Measurements from ENCODE around the gene SHOC2. TPM values are rescaled to one million over a fixed set of nuclear protein-coding genes. Genes with fewer than 3 reads are reported as not detected.

SHOC2 gene
- total and polyA plus RNA-seq, 2 donors from 2014 or later = 18.0 to 66.8 TPM

DNA sequence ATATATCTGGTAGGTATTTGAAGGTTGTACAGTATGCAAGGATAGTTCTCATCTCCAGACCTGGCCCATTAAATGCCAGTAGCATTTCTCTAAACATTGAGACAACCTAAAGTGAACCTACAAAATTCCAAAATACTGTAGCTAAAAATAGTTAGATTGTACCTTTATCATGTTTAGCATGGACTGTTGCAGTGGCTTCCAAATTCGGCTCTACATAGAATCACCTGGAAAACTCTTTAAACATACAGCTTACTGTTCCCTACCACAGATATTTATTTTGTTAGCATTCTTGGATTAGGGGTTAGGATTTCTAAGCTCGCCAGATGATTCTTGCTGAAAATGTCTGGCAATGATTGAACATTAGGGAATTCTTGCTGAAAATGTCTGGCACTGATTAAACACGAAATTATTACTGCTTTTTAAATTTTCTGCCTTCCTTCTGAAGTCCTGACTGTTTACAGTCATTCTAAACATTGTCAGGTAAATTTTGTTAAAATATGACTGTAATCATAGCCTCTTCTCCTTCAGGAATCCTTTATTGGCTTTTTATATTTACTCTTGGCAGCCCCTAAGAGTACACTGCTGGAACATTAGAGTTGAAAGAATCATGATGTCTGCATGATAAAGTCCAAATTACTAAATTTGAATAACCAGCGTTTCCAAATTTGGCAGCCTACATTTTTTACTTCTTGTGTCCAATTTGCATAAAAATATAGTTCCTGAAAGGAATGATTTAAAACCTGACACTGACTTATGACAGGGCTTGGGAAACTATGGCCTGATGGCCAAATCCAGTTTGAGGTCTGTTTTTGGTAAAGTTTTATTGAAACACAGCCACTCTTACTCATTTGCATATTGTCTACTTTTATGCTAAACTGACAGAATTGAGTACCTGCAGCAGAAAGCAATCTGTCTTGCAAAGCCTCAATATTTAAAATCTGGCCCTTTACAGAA, 40.3 kb downstream of the SHOC2 start:
- Histone ChIP-seq H3K4me1 (ENCODE audit: control insufficient read depth in 2 of 3, insufficient read depth in 2 of 3, low read depth in 1 of 3, low read length in 3 of 3) (peaks cover 0 to 11% (median 3%) of the 10 kb centered on the region in 3 donors), H3K4me3 (ENCODE audit: low read length in 3 of 3) (no peak overlapping the region), H3K27me3 (ENCODE audit: control insufficient read depth, insufficient read depth, low read length) (no peaks in the 10 kb centered on the region), H3K36me3 (ENCODE audit: control insufficient read depth in 2 of 3, insufficient read depth in 3 of 3, low read length in 3 of 3) (no peaks in the 10 kb centered on the region), H3K9me3 (ENCODE audit: control insufficient read depth in 2 of 3, insufficient read depth in 1 of 3, low read length in 3 of 3) (no peaks in the 10 kb centered on the region), H3K9ac (ENCODE audit: low read length in 3 of 3) (no peak overlapping the region), H3K27ac (ENCODE audit: low read depth in 2 of 2, low read length in 2 of 2) (no peak overlapping the region)
- no peak for FAIRE-seq
- intact Hi-C loops (cut with DNase I) = no loop called here
- DNase-seq = no peak
- TF ChIP-seq, protein P1, sequence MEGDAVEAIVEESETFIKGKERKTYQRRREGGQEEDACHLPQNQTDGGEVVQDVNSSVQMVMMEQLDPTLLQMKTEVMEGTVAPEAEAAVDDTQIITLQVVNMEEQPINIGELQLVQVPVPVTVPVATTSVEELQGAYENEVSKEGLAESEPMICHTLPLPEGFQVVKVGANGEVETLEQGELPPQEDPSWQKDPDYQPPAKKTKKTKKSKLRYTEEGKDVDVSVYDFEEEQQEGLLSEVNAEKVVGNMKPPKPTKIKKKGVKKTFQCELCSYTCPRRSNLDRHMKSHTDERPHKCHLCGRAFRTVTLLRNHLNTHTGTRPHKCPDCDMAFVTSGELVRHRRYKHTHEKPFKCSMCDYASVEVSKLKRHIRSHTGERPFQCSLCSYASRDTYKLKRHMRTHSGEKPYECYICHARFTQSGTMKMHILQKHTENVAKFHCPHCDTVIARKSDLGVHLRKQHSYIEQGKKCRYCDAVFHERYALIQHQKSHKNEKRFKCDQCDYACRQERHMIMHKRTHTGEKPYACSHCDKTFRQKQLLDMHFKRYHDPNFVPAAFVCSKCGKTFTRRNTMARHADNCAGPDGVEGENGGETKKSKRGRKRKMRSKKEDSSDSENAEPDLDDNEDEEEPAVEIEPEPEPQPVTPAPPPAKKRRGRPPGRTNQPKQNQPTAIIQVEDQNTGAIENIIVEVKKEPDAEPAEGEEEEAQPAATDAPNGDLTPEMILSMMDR (IDR thresholded peaks at IDR 0.05; ENCODE audit: borderline replicate concordance, extremely low read depth, insufficient read depth) = no peak

DNA sequence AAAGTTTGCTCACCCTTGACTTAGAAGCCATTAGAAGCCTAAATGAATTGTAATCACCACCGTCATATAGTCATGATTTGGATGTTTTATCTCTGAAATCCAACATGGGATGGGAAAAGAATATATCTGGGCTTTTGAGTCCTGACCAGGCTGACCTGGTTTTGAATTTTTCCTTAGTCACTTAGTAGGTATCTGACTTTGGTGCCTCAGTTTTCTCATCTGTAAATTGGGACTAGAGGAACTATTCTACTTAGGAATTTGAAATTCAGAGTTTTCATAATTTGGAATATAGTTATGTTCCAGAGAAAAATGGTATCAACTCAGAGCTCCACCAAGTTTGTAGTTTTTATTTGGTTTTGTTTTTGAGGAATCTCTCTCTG, 40.9 kb downstream of the SHOC2 start:
- Histone ChIP-seq H3K27me3 (ENCODE audit: control insufficient read depth, insufficient read depth, low read length) (no peaks in the 10 kb centered on the region), H3K27ac (ENCODE audit: low read depth in 2 of 2, low read length in 2 of 2) (no peak overlapping the region), H3K9me3 (ENCODE audit: control insufficient read depth in 2 of 3, insufficient read depth in 1 of 3, low read length in 3 of 3) (no peaks in the 10 kb centered on the region), H3K9ac (ENCODE audit: low read length in 3 of 3) (no peak overlapping the region), H3K4me3 (ENCODE audit: low read length in 3 of 3) (no peak overlapping the region), H3K4me1 (ENCODE audit: control insufficient read depth in 2 of 3, insufficient read depth in 2 of 3, low read depth in 1 of 3, low read length in 3 of 3) (peaks cover 0 to 11% (median 3%) of the 10 kb centered on the region in 3 donors), H3K36me3 (ENCODE audit: control insufficient read depth in 2 of 3, insufficient read depth in 3 of 3, low read length in 3 of 3) (no peaks in the 10 kb centered on the region)
- no peak for FAIRE-seq
- DNase-seq = no peak
- intact Hi-C loops (cut with DNase I) = no loop called here
- TF ChIP-seq, protein P1 (IDR thresholded peaks at IDR 0.05; ENCODE audit: borderline replicate concordance, extremely low read depth, insufficient read depth) = no peak

DNA sequence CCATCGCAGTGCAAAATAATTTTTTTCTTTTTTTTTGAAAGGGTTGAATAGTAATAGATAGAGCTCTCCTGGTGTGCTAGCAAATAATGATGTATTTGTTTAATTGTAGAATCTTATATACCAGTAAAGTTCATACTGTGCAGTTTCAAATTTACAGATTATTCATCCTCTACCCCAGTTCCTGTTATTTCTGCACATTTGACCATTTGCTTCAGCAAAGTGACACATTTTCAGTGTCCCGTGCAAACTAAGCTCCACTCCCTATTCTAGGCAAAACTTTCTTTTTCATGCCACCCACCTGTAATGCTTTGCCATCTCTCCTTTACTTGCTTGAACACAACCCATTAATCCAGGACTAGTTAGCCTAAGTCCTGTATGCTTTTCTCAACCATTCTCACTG, 43.0 kb downstream of the SHOC2 start:
- Histone ChIP-seq H3K27ac (ENCODE audit: low read depth in 2 of 2, low read length in 2 of 2) (no peak overlapping the region), H3K36me3 (ENCODE audit: control insufficient read depth in 2 of 3, insufficient read depth in 3 of 3, low read length in 3 of 3) (no peaks in the 10 kb centered on the region), H3K27me3 (ENCODE audit: control insufficient read depth, insufficient read depth, low read length) (no peaks in the 10 kb centered on the region), H3K9ac (ENCODE audit: low read length in 3 of 3) (no peak overlapping the region), H3K4me3 (ENCODE audit: low read length in 3 of 3) (no peak overlapping the region), H3K4me1 (ENCODE audit: control insufficient read depth in 2 of 3, insufficient read depth in 2 of 3, low read depth in 1 of 3, low read length in 3 of 3) (peaks cover 0 to 6% (median 3%) of the 10 kb centered on the region in 3 donors), H3K9me3 (ENCODE audit: control insufficient read depth in 2 of 3, insufficient read depth in 1 of 3, low read length in 3 of 3) (no peaks in the 10 kb centered on the region)
- intact Hi-C loops (cut with DNase I) = no loop called here
- TF ChIP-seq, protein P1 (IDR thresholded peaks at IDR 0.05; ENCODE audit: borderline replicate concordance, extremely low read depth, insufficient read depth) = no peak
- DNase-seq (no peak), FAIRE-seq (no peak)

Data from kidney (tissue), 14 donors.